ENCODE data around the gene MICAL2. TPM values are rescaled to one million over a fixed set of nuclear protein-coding genes. Genes with fewer than 3 reads are reported as not detected.

MICAL2 gene
- total RNA-seq, 1 experiment from 2014 or later, result 37.4 TPM

GRCh38 chr11:12075291-12075690, 35.1 kb upstream of the MICAL2 start:
- Histone ChIP-seq H3K4me1 (ENCODE audit: control insufficient read depth in 1 of 2, insufficient read depth in 2 of 2, low read length in 2 of 2) (peaks cover 4 to 29% of the 10 kb centered on the region in 2 experiments), H3K27me3 (ENCODE audit: insufficient read depth, low read length) (no peaks in the 10 kb centered on the region), H2AFZ (ENCODE audit: low read depth, low read length, poor library complexity, severe bottlenecking) (no peak overlapping the region), H4K20me1 (ENCODE audit: insufficient read depth) (no peaks in the 10 kb centered on the region), H3K36me3 (ENCODE audit: control insufficient read depth in 1 of 2, insufficient read depth in 2 of 2, low read length in 2 of 2) (no peaks in the 10 kb centered on the region), H3K9ac (ENCODE audit: low read length) (no peak overlapping the region), H3K9me3 (ENCODE audit: control insufficient read depth in 1 of 2, insufficient read depth in 1 of 2, low read depth in 1 of 2, low read length in 2 of 2) (no peaks in the 10 kb centered on the region), H3K4me3 (replicated peaks in 1 of 2; ENCODE audit: low read depth in 1 of 2, low read length in 2 of 2) (no peak overlapping the region), H3K27ac (ENCODE audit: low read depth, low read length) (no peak overlapping the region), H3K9me2 (ENCODE audit: insufficient read depth) (no peaks in the 10 kb centered on the region), H3K79me2 (ENCODE audit: insufficient read depth, low read length) (no peaks in the 10 kb centered on the region), H3K4me2 (ENCODE audit: low read length) (no peak overlapping the region)
- ChIA-PET CTCF (no interaction called here), RAD21 (ENCODE audit: low non-redundant PET in 1 of 2, low total read pairs in 2 of 2, uncharacterized antibody in 2 of 2, unreplicated experiment in 2 of 2) (no interaction called here), POLR2A (no interaction called here)
- TF ChIP-seq ZBTB33 (IDR thresholded peaks at IDR 0.05; ENCODE audit: extremely low read depth, insufficient replicate concordance, low read length), result no peak
- TF ChIP-seq, protein P1, sequence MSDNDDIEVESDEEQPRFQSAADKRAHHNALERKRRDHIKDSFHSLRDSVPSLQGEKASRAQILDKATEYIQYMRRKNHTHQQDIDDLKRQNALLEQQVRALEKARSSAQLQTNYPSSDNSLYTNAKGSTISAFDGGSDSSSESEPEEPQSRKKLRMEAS (IDR thresholded peaks at IDR 0.05), result no peak
- no peak for DNase-seq (ENCODE audit: low read depth, low spot score)
- intact Hi-C loops (cut with micrococcal nuclease), result no loop called here
- ATAC-seq, result no peak
- BruUV-seq (replicated peaks), result no TSS peak

GRCh38 chr11:12075822-12076821, 34.3 kb upstream of the MICAL2 start:
- no peak overlapping the region for H3K4me2 ChIP-seq (ENCODE audit: low read length)
- no peaks in the 10 kb centered on the region for H4K20me1 ChIP-seq (ENCODE audit: insufficient read depth)

More at GRCh38 chr11:12075822-12076821, 34.3 kb upstream of the MICAL2 start:
- no peak for TF ChIP-seq FOSL1 (IDR thresholded peaks at IDR 0.05; ENCODE audit: low read depth)
- no peak for TF ChIP-seq CBX3 (IDR thresholded peaks at IDR 0.05; ENCODE audit: low read depth)
- TF ChIP-seq, protein P1 (IDR thresholded peaks at IDR 0.05), result no peak
- no peak for TF ChIP-seq TCF7L2 (IDR thresholded peaks at IDR 0.05; ENCODE audit: borderline replicate concordance, extremely low read depth, insufficient read depth, insufficient read length)
- no peak for TF ChIP-seq POLR2A (IDR thresholded peaks at IDR 0.05; ENCODE audit: borderline replicate concordance, extremely low read depth, insufficient read depth, insufficient read length)
- no peak for TF ChIP-seq EGR1 (IDR thresholded peaks at IDR 0.05; ENCODE audit: low read depth)
- no peaks in the 10 kb centered on the region for H3K36me3 ChIP-seq (ENCODE audit: control insufficient read depth in 1 of 2, insufficient read depth in 2 of 2, low read length in 2 of 2)
- CTCF ChIA-PET, result no interaction called here
- DNase-seq (ENCODE audit: low read depth, low spot score) (no peak), ATAC-seq (no peak)
- H3K9me2 ChIP-seq (ENCODE audit: insufficient read depth), result no peaks in the 10 kb centered on the region
- no peak overlapping the region for H3K4me3 ChIP-seq (replicated peaks in 1 of 2; ENCODE audit: low read depth in 1 of 2, low read length in 2 of 2)
- H3K4me1 ChIP-seq (ENCODE audit: control insufficient read depth in 1 of 2, insufficient read depth in 2 of 2, low read length in 2 of 2), result peaks cover 8 to 33% of the 10 kb centered on the region in 2 experiments
- intact Hi-C loops (cut with micrococcal nuclease), result no loop called here
- no peak overlapping the region for H2AFZ ChIP-seq (ENCODE audit: low read depth, low read length, poor library complexity, severe bottlenecking)
- POLR2A ChIA-PET, result interaction anchor here (2.6 kb wide), 1 partner anchor 10 kb away, joined by 8 read pairs; no protein-coding TSS in a partner anchor
- RAD21 ChIA-PET (ENCODE audit: low non-redundant PET in 1 of 2, low total read pairs in 2 of 2, uncharacterized antibody in 2 of 2, unreplicated experiment in 2 of 2), result no interaction called here
- no peak overlapping the region for H3K27ac ChIP-seq (ENCODE audit: low read depth, low read length)
- H3K79me2 ChIP-seq (ENCODE audit: insufficient read depth, low read length), result no peaks in the 10 kb centered on the region
- H3K9me3 ChIP-seq (ENCODE audit: control insufficient read depth in 1 of 2, insufficient read depth in 1 of 2, low read depth in 1 of 2, low read length in 2 of 2), result no peaks in the 10 kb centered on the region
- H3K9ac ChIP-seq (ENCODE audit: low read length), result no peak overlapping the region
- no TSS peak for BruUV-seq (replicated peaks)
- no peaks in the 10 kb centered on the region for H3K27me3 ChIP-seq (ENCODE audit: insufficient read depth, low read length)

All from HCT116 (cell line).